NCI-H774 (cell line): Measurements from ENCODE around the gene CEP170B.

Source experiments
- DNase-seq: peaks from one replicate; lab custom pipeline; 2025; lab: John Stamatoyannopoulos, UW

The CEP170B gene

DNA sequence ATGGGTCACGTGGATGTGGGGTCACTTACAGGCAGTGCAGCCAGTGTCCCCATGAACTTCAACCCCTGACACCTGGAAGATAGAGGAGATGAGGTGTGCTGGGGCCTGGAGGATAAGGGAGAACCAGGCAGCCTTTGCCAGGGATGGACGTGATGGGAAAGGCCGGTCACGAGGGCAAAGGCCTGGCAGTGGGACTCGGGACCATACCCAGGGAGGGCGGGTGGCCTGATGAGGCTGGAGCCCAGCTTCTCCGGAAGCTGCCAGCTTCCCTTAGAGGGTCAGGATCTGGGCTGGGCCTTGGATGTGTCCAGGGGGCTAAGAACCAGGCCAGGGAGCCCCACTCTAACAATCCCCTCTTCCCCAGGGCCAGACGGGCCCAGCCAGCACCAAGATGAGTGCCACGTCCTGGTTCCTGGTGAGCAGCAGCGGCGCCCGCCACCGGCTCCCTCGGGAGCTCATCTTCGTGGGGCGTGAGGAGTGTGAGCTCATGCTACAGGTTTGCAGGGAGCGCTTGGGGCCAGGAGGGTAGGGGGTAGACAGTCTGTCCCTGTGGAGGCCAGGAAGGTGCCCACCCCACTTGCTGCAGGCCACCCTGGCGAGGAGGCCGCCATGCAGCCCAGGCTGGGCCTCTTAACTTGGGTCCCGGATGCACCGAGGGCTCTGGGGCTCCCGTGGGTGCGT is 3.1 kb downstream of the CEP170B start:
- DNase-seq, result no peak

DNA sequence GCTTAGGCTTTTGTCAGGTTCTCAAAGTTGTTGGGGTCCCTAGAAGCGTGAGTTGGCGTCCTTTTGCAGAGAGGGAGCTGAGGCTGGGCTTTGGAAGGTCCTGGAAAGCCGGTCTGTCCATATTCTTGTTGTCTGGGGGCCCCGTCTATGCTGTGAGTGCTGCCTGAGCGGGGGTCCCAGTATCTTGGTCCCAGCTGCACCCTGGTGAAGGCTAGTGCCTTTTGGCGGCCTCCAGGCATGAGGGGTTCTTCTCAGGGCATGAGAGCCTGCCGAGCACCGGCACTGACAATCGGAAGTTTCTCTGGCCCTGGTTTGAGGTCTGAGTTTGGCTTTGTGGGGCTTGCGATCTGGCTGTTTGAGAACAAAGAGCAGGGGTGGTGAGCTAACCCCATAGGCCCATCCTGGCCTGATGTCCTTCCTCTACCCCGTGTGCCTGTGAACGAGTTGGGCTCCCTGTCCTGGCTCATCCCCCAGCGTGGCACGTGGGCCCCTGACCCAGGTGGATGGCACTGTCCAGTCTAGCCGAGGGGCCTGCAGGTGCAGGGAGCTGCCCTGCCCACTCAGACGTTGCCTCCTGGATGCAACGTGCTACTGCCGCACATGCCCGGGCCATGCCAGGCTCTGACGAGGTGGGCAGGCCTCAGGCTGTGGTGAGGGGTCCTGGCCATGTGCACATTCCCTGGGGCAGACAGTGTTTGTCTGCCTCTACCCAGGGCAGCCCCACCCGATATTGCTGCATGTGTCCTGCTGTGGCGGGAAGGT is 3.9 kb downstream of the CEP170B start:
- DNase-seq, result no peak

DNA sequence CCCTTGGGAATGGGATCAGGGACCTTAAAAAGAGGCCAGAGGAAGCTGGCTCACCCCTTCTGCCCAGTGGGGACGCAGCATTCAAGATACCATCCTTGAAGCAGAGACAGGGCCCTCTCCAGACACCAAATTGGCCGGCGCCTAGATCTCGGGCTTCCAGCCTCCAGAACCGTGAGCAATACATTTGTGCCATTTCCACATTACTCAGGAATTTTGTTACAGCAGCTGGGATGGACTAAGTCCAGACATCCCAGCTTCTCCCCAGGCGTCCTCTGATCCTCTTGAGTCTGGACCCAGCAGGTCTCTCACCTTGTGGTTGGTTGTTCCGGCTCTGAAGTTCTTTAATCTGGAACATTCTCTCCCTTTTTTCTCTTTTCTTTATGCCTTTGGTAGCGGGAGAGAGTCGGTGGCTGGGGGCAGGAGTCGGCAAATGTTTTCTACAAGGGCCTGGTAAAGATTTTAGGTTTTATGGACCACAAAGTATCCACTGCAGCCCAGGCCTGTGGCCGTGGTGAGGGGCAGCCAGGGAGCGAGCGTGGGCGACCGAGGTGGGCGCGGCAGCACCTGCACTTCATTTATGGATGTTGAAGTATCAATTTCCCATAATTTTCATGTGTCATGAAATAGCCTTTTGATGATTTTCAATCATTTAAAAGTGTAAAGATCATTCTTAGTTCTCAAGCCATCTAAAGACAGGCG is 4.8 kb downstream of the CEP170B start:
- DNase-seq, result no peak

DNA sequence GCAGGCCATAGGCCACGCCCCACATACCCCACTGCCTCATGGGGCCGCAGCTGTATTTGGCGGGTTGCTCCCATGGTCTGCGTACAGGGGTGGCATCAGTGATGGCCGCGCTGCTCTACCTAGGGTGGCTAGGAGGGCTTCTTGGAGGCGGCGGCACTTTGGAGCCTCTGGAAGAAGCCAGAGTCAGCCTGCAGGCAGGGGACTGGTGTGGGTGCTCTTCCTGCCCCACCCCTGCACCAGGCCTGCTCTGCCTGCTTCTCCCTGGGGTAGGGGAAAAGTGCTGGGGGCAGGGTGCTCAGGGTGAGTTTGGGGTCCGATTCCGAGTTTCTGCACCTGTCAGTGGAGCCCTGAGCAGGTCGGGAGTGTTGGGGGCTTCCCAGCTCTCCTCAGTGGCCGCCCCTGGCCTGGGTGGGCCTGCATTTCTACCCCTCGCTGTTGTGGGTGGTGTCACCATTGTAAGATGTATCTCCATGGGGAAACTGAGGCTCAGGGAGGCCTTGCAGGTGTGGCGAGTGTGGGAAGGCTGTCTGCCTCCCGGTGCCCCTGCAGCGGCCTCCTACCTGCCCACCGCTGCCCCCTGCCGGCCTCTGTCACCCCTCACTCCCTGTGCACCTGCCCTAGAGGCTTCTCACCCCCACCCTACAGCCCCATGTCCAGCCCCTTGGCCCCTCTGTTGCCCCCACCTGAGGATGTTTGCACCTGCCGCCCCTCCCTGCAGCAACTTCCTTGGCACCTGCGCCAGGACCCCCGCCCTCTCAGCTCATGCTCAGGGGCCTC is 5.5 kb downstream of the CEP170B start:
- no peak for DNase-seq

DNA sequence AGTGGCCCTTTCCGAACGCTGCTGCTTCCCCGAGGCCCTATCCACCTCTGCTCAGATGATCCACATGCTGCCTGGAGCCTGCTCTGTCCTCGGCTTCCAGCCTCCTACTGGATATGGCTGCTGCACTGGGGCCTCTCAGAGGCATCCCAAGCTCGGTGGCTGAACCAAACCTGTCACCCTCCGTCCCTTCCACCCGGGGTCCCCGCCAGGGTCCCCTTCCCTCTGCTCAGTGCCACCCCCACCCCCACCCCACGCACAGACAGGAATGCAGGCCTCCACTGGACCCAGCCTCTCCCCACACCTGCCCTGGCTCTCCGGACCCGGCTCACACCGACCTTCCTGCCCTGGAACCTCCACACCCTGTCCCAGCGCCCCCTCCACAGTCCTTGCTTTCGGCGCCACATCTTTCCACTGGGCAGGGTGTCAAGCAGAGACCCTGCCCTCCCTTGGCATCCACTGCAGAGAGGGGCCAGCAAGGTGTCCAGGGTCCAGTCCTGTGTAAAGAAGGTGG is 6.1 kb downstream of the CEP170B start:
- DNase-seq, result no peak

DNA sequence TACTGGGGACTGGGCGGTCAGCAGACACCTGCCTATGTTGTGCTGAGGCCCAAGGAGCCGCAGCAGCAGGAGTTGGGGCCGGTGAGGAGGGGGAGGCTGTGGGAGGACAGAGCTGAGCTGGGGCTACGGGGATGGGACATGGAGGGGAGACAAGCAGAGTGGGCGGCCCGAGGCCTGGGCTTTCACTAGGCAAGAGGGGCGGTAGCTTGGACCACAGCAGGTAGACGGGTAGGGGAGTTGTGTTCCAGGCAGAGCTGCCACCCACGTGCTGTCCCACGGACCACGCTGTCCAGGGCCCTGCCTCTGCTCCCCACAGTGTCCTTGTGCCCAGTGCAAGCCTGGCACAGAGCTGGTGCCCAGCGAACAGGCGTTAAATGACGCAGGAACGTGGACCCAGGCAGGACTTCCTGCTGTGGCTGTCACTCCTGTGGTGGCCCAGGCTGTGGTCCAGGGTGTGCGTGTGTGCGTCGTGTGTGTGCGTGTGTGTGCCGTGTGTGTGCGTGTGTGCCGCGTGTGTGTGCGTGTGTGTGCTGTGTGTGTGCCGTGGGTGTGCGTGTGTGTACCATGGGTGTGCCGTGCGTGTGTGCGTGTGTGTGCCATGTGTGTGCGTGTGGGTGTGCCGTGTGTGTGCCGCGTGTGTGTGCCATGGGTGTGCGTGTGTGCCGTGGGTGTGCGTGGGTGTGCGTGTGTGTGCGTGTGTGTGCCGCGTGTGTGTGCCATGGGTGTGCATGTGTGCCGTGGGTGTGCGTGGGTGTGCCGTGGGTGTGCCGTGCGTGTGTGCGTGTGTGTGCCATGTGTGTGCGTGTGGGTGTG is 6.8 kb downstream of the CEP170B start:
- no peak for DNase-seq

DNA sequence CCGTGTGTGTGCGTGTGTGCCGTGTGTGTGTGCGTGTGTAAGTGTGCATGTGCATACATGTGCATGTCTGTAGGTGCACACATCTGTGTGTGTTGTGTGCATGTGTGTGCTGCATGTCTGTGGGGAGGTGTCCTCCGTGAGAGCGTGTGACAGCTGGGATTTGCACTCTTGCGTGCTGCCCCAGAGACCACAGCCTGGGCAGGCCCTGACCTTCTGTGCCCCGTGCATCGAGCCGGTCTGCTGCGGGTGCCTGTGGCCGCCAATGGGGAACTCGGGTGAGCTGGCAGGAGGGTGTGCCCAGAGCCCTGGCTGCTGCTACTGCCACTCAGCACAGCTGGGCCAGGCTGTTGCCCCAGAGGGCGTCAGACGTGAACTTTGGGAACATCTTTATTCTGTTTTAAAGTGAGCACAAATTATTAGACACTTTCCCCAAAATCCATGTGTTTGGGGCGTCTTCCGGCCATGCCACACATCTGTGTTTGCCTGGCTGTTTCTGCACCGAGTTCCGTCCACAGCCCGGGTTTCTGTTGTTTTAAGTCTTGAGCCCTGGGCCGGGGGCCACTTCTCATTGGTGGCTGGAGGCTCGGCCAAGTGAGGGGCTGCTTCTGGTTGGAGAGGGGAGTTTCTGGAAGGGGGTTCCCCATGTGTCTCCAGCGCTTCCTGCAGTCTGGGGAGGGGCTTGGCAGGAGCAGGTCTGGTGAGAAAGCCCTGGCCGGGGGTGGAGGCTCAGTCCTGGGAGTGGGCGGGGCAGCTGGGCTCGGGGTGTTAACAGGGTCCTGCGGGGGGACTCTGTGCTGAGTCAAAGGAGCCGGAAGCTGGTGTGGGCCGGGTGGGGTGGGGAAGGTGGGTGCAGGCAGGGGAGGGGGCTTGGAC is 7.6 kb downstream of the CEP170B start:
- DNase-seq, result no peak

DNA sequence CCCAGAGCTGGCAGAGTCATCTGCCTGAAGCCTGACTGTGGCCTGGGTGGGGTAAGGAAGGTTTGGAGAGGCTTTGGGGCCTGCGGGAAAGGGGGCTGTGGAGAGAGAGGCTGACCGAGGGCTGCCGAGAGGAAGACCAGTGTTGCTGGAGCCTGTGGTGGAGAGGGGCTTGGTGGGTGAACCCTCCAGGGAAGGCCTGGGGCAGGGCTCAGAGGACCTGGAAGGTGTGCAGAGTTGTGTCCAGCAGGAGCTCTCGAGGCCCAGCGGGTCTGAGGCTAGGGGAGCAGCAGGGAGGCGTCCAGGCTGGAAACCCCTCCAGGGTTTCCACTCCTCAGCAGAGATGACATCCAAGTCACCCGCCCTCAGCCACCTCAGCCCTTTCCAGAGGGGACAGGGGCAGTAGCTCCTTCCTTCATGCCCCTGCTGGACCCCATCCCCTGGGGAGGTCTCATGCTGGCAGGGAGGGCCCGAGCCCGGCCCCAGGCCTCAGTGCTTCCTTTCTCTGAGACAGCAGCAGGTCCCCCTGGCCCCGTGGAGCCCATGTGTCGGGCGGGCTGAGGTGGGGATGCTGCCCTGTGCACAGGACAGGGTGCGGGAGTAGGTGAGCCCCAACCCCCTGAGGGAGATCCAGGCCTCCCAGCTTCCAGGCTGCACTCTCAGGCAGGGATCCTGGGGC is 8.4 kb downstream of the CEP170B start:
- DNase-seq, result no peak

DNA sequence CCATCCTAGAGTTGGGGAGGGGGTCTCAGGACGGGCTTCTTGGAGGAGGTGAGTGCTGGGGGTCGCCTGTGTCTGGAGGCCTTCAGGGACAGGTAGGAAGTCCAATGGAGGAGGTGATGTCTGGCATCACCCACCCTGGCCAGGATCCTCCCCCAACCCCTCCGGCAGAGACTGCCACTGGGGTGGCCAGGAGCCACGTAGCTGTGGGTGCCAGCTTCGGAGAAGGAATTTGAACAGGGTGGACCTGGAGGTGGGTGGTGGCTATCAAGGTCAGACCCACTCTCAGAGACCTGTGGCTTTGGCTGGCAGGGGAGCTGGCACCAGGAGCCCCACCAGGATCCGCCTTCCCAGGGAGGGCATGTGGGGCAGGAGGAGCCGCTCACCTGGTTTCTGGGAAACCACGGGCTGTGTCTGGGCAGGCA is 9.1 kb downstream of the CEP170B start:
- no peak for DNase-seq

DNA sequence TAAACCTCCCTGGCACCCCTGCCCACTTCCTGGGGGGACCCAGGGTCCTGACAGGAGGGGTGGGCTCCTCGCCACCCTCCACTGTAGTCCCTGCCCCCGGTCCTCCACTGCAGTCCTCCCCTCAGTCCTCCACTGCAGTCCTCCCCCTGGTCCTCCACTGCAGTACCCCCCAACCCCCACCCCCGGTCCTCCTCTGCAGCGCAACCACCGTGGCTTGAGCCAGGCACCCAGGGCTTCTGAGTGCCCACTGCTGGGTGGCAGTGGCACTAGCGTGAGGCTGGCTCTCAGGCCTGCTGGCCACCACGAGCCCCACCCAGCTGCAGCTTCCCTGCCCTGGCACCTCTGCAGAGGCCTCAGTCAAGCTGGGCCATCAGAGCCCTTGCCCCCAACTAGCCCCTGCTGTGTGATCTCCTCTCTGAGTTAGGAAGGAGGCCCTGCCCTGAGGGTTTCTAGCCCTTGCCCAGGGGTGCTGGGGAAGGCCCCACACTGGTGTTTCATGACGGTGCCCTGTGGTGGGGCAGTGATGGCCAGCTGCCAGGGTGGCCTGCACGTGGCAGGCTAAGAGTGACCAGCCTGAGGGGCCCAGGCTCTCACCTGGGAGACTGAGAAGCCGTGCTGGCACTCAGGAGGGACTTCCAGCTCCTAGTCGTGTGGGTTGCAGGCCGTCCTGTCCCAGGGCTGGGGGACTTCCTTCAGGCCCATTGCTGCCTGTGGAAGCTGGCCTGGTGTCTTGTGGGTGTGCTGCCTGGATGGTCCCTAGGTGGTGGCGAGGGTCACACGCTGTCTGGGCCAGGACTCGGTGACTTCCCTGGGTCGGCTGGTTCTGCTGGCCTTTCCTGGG is 9.7 kb downstream of the CEP170B start:
- no peak for DNase-seq

DNA sequence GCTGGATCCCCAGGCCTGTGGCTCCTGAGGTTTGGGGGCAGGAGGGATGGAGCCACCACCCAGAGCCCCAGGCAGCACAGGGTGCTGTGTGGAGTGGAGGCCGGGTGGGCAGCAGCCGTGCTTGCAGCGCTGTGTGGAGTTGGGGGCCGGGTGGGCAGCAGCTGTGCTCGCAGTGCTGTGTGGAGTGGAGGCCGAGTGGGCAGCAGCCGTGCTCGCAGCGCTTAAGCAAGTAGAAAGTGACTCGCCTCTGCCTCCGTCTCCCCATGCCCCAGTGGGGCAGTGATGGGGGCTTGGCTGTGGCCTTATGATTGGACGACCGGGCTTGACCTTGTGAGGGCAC is 10.3 kb downstream of the CEP170B start:
- DNase-seq, result no peak

DNA sequence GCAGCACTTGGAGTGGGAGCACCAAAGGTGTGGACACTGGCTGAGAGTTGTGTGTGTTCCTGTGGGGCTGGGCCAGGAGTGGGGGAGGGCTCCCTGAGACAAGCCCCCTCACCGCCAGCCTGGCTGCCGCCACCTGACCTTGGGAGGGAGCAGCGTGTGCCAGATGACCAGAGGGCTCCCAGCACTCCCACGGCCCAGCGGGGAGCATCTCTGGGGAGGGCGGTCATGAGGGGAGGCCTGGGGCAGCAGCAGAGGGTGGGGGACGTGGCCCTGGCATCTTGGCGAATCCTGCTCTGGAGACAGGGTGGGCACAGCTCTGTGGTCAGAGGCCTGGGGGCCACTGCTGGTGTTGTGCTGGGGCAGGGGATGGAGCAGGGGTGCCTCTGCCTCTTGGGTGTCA is 10.7 kb downstream of the CEP170B start:
- no peak for DNase-seq

DNA sequence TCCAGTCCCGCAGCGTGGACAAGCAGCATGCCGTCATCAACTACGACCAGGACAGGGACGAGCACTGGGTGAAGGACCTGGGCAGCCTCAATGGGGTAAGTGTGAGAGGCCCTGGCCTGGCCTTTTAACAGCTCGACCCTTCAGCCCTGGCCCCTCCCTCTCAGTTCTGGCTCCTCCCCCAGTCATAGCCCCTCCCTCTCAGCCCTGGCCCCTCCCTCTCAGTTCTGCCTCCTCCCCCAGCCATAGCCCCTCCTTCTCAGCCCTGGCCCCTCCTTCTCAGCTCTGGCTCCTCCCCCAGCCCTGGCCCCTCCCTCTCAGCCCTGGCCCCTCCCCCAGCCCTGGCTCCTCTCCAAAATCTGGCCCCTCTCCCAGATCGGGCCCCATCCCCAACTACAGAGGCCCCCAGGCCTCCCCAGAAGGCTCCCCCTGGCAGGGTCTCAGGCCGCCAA is 11.2 kb downstream of the CEP170B start:
- DNase-seq, result peak; percentile 4

DNA sequence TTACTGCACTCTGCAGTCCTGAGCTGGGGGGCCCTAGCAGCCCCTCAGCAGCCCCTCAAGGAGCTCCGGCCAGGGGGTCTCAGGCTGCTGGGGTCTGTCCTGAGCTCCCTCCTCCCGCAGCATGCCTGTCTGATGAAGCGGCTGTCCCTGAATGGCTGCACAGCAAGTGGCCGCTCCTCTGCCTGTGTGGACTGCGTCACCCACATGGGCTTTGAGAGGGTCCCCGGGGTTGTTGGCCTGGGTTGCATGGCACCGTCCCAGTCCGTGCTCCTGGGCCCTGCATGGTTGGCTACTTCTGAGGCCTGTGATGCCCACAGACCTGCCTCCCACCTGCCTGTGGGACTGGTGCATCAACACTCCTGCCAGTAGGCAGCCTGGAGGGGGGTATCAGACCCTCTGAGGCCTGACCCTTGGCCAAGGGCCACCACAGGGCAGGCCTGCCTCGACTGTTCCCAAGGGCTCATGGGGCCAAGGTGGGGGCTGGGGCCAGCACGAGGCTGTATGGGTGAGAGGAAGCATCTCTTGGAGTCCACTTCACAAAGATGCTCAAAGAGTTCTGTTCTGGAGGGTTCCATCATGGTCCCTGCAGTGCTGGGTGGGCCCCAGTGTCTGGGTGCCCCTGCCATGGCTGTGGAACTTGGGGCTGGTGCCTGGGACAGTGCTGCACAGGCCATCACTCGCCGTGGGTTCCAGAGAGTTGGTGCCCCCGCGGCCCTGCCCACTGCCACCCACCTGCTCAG is 12.2 kb downstream of the CEP170B start:
- DNase-seq, result no peak

DNA sequence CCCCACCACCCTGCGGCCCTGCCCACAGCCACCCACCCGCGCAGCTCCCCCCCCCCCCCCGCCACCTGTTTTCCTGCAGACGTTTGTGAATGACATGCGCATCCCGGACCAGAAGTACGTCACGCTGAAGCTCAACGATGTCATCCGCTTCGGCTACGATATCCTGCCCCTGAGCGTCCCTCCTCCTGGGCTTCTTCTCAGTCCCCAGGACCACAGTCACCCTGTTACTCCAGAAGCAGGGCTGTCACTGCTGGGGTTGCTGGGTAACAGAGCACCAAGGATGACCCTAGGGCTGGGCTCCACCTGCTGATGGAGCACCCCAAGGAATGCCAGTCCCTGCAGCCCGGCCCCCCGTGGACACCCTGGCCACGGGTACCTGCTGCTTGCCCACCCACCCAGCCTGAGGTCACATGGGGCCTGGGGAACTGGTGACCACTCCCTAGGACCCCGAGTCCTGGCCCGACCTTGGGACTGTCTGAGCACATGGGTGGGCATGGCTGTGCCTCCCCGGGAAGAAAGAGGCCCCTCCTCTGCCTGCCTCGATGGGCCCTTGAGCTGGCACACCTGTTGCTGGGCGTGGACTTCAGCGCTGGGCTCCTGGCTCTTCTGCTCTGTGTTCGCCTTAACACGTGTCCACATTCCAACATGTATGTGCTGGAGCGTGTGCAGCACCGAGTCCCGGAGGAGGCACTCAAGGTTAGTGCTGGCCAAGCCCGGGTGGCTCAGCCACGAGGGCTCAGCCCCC is 12.9 kb downstream of the CEP170B start:
- DNase-seq, result no peak

DNA sequence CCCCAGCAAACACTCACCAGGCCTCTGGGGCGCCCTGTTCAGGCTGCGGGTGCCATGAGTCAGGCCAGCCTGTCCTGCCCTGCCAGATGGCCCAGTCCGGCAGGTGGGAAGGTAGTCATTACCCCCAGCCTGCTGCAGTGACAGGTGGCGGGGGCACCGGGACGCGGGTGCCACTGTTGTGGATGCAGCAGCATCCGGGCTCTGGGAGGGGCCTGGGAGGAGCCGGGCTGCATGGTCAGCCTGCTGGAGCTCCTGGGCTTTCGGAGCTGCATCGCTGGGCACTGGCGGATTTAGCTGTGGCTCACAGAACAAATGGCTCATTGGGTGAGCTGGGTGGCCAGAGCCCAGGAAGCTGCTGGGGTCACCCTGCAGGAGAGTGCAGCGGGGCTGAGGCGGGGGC is 13.5 kb downstream of the CEP170B start:
- DNase-seq, result peak; percentile 66
